Cardiac muscle cell (in vitro differentiated cells and primary cell): ENCODE data around the gene MAP4. TPM values are rescaled to one million over a fixed set of nuclear protein-coding genes. Genes with fewer than 3 reads are reported as not detected.
A peak's percentile ranks its signal among the peaks of the same experiment; 100 is the strongest.
"Not testable (repeated sequence)": the region's sequence is repeated elsewhere in the genome, so short reads cannot be mapped to it uniquely, and the experiment has no call there.

Source experiments
- DNase-seq, 2 donors: peaks; one replicate each; pipeline versions ENCODE4 v3.0.0 to v3.0.0-alpha.2; 2010 to 2017; ENCODE audit warnings: low read depth in 1 of 2, low spot score in 1 of 2
- H3K27ac ChIP-seq: fragments of 200-600 bp; sonication (generic); 2 replicates; pipeline ENCODE4 v1.5.1; 2016
- H3K27me3 ChIP-seq: fragments of 200-600 bp; sonication (generic); 2 replicates; pipeline ENCODE4 v1.6.0; 2016; ENCODE audit warnings: control low read depth
- H3K36me3 ChIP-seq: fragments of 200-600 bp; sonication (generic); 2 replicates; pipeline ENCODE4 v1.5.1; 2016; ENCODE audit warnings: control low read depth
- H3K4me1 ChIP-seq: fragments of 200-600 bp; sonication (generic); 2 replicates; pipeline ENCODE4 v1.8.1; 2017; ENCODE audit warnings: low read depth, mild to moderate bottlenecking, mixed run types
- H3K4me3 ChIP-seq: fragments of 200-600 bp; sonication (generic); 2 replicates; pipeline ENCODE4 v1.5.1; 2016; ENCODE audit warnings: mild to moderate bottlenecking
- H3K9me3 ChIP-seq: fragments of 200-600 bp; sonication (generic); 2 replicates; pipeline ENCODE4 v1.5.1; 2017; ENCODE audit warnings: low read depth, mild to moderate bottlenecking, control low read depth
- polyA plus RNA-seq: library from polyadenylated mRNA; unstranded; fragments of >200 nt; fragmentation: Nextera tagmentation; extraction: Ambion mirVana; gene quantifications from 2 replicates; pipeline ENCODE4 v1.2.1, GENCODE V29; 2016
- total RNA-seq: library from RNA; depleted of rRNA; stranded (reverse); fragments of >200 nt; gene quantifications from 2 replicates; pipeline ENCODE4 v1.2.3, GENCODE V29; 2016
- TF ChIP-seq, protein P1 (sequence below): IDR thresholded peaks from 2 replicates; pipeline ENCODE4 v1.5.1; 2012; ENCODE audit warnings: low read depth, mild to moderate bottlenecking, low read length

Gene MAP4
- 133 and 138 TPM in 2 replicates for total RNA-seq
- 136 and 145 TPM in 2 replicates for polyA plus RNA-seq

DNA sequence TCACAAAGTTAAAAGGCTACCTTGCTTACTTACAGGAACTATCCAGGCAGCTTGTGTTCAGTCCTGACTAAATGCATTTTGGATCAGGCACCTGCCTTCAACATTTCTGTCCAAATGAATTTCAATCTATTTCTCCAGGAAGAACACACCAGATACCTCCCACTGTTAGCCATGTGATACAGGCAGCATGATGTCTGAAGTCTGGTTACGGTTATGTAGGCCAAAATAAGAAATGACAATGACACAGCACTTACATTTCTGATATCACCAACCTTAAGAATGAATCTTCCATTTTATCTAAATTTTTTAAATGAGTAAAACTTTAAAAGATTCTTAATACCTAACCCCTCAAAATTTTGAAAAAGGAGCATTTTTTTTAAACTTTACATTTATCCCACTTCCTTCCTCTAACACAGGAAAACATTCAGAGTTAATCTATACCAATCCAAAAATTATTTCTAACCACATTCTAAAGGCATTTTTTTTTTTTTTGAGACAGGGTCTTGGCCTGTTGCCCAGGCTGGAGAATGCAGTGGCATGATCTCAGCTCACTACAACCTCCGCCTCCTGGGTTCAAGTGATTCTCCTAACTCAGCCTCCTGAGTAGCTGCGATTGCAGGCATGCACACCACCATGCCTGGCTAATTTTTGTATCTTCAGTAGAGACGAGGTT is at the start of gene MAP4:
MAP4 (minus strand) TSS at position 116 of the 673 bp plus-strand sequence. CDS start 17,556 bp downstream, outside the sequence.
- TF ChIP-seq, protein P1, sequence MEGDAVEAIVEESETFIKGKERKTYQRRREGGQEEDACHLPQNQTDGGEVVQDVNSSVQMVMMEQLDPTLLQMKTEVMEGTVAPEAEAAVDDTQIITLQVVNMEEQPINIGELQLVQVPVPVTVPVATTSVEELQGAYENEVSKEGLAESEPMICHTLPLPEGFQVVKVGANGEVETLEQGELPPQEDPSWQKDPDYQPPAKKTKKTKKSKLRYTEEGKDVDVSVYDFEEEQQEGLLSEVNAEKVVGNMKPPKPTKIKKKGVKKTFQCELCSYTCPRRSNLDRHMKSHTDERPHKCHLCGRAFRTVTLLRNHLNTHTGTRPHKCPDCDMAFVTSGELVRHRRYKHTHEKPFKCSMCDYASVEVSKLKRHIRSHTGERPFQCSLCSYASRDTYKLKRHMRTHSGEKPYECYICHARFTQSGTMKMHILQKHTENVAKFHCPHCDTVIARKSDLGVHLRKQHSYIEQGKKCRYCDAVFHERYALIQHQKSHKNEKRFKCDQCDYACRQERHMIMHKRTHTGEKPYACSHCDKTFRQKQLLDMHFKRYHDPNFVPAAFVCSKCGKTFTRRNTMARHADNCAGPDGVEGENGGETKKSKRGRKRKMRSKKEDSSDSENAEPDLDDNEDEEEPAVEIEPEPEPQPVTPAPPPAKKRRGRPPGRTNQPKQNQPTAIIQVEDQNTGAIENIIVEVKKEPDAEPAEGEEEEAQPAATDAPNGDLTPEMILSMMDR: no peak
- no peaks in the 10 kb centered on the region for H3K9me3 ChIP-seq
- no peaks in the 10 kb centered on the region for H3K36me3 ChIP-seq
- H3K4me1 ChIP-seq: peaks cover 47% of the 10 kb centered on the region
- H3K4me3 ChIP-seq: no peak within 1 kb of the TSS
- H3K27me3 ChIP-seq: no peaks in the 10 kb centered on the region
- peak in 1 of 2 donors; percentile 67 for DNase-seq
- peak within 1 kb of the TSS; percentile 22 for H3K27ac ChIP-seq

GRCh38 chr3:48065035-48065434 is 48.8 kb upstream of the MAP4 start:
- H3K4me1 ChIP-seq: peaks cover 13% of the 10 kb centered on the region
- DNase-seq: no peak
- H3K9me3 ChIP-seq: no peaks in the 10 kb centered on the region
- no peak overlapping the region for H3K27ac ChIP-seq
- H3K4me3 ChIP-seq: no peak overlapping the region
- TF ChIP-seq, protein P1: no peak
- no peaks in the 10 kb centered on the region for H3K36me3 ChIP-seq
- H3K27me3 ChIP-seq: no peaks in the 10 kb centered on the region

- H3K9me3 ChIP-seq: no peaks in the 10 kb centered on the region
- no peak overlapping the region for H3K4me3 ChIP-seq
- H3K27me3 ChIP-seq: no peaks in the 10 kb centered on the region
- peaks cover 7% of the 10 kb centered on the region for H3K4me1 ChIP-seq
- TF ChIP-seq, protein P1: no peak
- no peaks in the 10 kb centered on the region for H3K36me3 ChIP-seq
- no peak overlapping the region for H3K27ac ChIP-seq
- no peak for DNase-seq
These were observed 48.1 kb upstream of the MAP4 start for GRCh38 chr3:48064292-48064829.

GRCh38 chr3:48061586-48061985 is 45.4 kb upstream of the MAP4 start:
- H3K27me3 ChIP-seq, H3K27ac ChIP-seq, H3K4me3 ChIP-seq, H3K9me3 ChIP-seq, H3K4me1 ChIP-seq, DNase-seq, H3K36me3 ChIP-seq: not testable (repeated sequence)

GRCh38 chr3:48058091-48058490 is 41.9 kb upstream of the MAP4 start:
- H3K36me3 ChIP-seq: no peaks in the 10 kb centered on the region
- DNase-seq: no peak
- no peak overlapping the region for H3K4me3 ChIP-seq
- TF ChIP-seq, protein P1: no peak
- H3K27ac ChIP-seq: no peak overlapping the region
- no peaks in the 10 kb centered on the region for H3K4me1 ChIP-seq
- H3K9me3 ChIP-seq: no peaks in the 10 kb centered on the region
- no peaks in the 10 kb centered on the region for H3K27me3 ChIP-seq

DNA sequence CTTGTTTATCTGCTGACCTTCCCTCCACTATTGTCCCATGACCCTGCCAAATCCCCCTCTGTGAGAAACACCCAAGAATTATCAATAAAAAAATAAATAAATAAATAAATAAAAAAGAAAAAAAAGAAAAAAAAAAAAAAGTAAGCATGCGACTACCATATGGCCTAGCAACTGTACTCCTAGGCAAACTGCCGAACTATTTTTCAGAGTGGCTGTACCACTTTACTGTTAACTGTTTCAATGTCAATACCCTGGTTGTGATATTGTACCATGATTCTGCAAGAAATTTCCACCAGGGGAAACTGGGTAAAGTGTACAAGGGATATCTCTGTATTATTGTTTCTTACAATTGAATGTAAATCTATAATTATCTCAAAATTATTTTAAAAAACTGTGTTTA is 41.3 kb upstream of the MAP4 start:
- Histone ChIP-seq H3K36me3 (no peaks in the 10 kb centered on the region), H3K4me3 (no peak overlapping the region), H3K4me1 (no peaks in the 10 kb centered on the region), H3K27ac (no peak overlapping the region), H3K27me3 (no peaks in the 10 kb centered on the region), H3K9me3 (no peaks in the 10 kb centered on the region)
- TF ChIP-seq, protein P1: no peak
- no peak for DNase-seq
